D721Med (cell line): ENCODE data around the gene WASF2.

Experiments
- DNase-seq: peaks from one replicate; pipeline ENCODE4 v3.0.0; 2011; ENCODE audit warnings: low spot score; ENCODE audit not compliant: insufficient read length
- FAIRE-seq: peaks from 2 replicates; lab custom pipeline; 2011; peaks lifted over from hg19 to GRCh38; lab: Jason Lieb, UNC
- CTCF ChIP-seq: IDR thresholded peaks from 2 replicates; pipeline ENCODE4 v1.5.1; 2012; ENCODE audit warnings: mild to moderate bottlenecking, control low read depth; ENCODE audit not compliant: insufficient read depth; ENCODE audit errors: missing control alignments

The WASF2 gene

GRCh38 chr1:27489501-27489972 is 430 bp downstream of the WASF2 start:
- FAIRE-seq: no peak
- no peak for TF ChIP-seq CTCF
- no peak for DNase-seq

- no peak for DNase-seq
- FAIRE-seq: no peak
- no peak for TF ChIP-seq CTCF
These were observed 1.7 kb downstream of the WASF2 start for GRCh38 chr1:27487966-27488884.

GRCh38 chr1:27485363-27485762 is 4.6 kb downstream of the WASF2 start:
- FAIRE-seq: no peak
- no peak for TF ChIP-seq CTCF

GRCh38 chr1:27483659-27484058 is 6.3 kb downstream of the WASF2 start:
- FAIRE-seq (no peak), DNase-seq (no peak)
- no peak for TF ChIP-seq CTCF

More at GRCh38 chr1:27485363-27485762, 4.6 kb downstream of the WASF2 start:
- no peak for DNase-seq

- no peak for DNase-seq
- no peak for FAIRE-seq
- no peak for TF ChIP-seq CTCF
These were observed 7.9 kb downstream of the WASF2 start for GRCh38 chr1:27481994-27482620.

GRCh38 chr1:27478098-27478497 is 11.9 kb downstream of the WASF2 start:
- TF ChIP-seq CTCF: no peak
- FAIRE-seq (no peak), DNase-seq (no peak)

- DNase-seq (no peak), FAIRE-seq (no peak)
- no peak for TF ChIP-seq CTCF
These were observed 13.7 kb downstream of the WASF2 start for GRCh38 chr1:27476237-27476636.
